Left kidney (tissue), 2 donors: ENCODE data around the gene CEP57L1. TPM values are rescaled to one million over a fixed set of nuclear protein-coding genes. Genes with fewer than 3 reads are reported as not detected.
A peak's percentile ranks its signal among the peaks of the same experiment; 100 is the strongest.
"Not testable (repeated sequence)": the region's sequence is repeated elsewhere in the genome, so short reads cannot be mapped to it uniquely, and the experiment has no call there.

Experiments
- DNase-seq: peaks from one replicate; pipeline ENCODE4 v3.0.0-alpha.2; 2013
- polyA plus RNA-seq: library from polyadenylated mRNA; unstranded; fragments of 120-200 nt; gene quantifications from one replicate; pipeline ENCODE4 v1.2.1, GENCODE V29; 2013; ENCODE audit not compliant: insufficient read length

Gene CEP57L1
- polyA plus RNA-seq, 1 donor, result 33.6 TPM

GRCh38 chr6:109172101-109172746 is 76.9 kb downstream of the CEP57L1 start:
- DNase-seq, result no peak

- no peak for DNase-seq
These were observed 79.6 kb downstream of the CEP57L1 start for GRCh38 chr6:109174916-109175315.

DNA sequence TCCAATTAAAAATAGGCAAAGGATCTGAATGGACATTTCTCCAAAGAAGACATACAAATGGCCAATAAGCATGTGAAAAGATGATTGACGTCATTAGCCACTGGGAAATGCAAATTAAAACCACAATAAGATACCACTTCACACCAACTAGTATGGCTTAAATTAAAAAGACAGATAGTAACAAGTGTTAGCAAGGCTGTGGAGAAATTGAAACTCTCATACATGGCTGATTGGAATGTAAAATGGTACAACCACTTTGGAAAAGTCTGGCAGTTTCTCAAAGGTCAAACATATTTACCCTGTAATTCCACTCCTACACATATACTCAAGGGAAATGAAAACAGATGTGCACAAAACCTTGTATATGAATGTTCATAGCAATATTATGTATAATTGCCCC is 83.6 kb downstream of the CEP57L1 start:
- DNase-seq, result no peak

DNA sequence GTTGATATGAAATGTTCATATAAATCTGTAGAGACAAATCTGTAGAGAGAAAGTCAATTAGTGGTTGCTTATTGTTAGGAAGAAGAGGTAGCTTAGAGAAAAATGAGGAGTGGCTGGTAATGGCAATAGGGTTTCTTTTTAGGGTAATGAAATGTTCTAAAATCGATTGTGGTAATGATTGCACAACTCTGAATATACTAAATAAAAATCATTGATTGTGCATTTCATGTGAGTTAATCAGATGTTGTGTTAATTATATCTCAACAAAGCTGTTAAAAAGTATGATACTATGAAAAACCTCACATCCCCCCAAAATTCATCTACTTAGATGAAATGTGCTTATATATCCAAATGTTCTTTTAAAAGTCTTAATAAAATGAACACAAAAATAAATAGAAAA is 84.2 kb downstream of the CEP57L1 start:
- DNase-seq, result no peak

DNA sequence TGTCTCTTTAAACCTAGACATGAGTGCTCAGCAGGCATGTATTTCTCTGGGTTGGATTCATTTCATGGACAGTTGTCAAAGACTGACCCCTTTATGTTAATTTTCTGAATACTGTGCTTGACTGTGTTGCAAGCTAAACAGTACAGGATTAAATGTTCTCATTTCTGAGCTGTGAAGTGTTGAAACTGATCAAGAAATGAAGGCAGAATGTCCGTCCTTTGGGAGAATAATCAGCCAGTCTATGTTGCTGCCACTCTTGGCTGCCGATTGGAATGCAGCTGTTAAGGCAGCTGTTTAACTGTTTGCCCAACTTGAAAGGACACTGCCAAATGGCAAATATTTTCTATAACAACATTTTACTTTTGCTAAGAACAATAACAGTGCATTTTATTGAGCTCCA is 87.3 kb downstream of the CEP57L1 start:
- no peak for DNase-seq

DNA sequence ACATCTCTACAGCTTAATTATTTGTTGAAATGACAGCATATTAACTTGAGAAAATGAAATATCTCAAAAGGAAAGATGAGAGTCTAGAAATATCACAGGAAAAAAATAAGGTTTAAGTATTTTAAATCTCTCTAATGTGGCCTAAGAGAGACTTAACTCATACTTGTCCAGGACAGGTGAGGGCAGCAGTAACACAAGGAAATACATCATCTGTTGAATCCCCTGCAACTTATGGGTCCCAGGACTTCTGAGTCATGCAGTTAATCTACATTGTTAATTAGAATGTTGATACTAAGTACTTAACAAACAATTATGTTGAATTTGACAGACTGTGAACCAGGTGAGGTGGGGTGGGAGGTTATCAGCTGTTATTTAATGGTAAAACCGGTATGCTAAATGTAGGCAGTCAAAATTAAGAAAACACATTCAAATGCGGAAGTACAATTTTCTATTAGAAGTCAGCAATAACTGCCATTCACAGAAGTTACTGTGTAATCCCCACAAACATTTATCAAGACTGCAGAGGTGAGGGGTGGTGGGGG is 87.9 kb downstream of the CEP57L1 start:
- no peak for DNase-seq

- DNase-seq, result no peak
These were observed 89.3 kb downstream of the CEP57L1 start for GRCh38 chr6:109184638-109185037.

GRCh38 chr6:109186012-109186411 is 90.7 kb downstream of the CEP57L1 start:
- DNase-seq, result no peak

GRCh38 chr6:109187399-109188114 is 92.2 kb downstream of the CEP57L1 start:
- peak; percentile 55 for DNase-seq

- DNase-seq, result no peak
These were observed 92.8 kb downstream of the CEP57L1 start for GRCh38 chr6:109188115-109188411.

DNA sequence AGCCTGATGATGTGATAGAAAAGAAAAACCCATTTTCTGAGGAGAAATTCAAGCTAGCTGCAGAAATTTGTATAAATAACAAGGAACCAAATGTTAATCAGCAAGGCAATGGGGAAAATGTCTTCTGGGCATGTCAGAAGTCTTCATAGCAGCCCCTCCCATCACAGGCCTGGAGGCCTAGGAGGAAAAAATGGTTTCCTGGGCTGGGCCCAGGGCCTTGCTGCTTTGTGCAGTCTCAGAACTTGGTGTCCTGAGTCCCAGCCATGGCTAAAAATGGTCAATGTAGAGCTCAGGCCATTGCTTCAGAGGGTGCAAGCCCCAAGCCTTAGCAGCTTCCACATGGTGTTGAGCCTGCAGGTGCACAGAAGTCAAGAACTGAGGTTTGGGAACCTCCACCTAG is 96.1 kb downstream of the CEP57L1 start:
- not testable (repeated sequence) for DNase-seq

DNA sequence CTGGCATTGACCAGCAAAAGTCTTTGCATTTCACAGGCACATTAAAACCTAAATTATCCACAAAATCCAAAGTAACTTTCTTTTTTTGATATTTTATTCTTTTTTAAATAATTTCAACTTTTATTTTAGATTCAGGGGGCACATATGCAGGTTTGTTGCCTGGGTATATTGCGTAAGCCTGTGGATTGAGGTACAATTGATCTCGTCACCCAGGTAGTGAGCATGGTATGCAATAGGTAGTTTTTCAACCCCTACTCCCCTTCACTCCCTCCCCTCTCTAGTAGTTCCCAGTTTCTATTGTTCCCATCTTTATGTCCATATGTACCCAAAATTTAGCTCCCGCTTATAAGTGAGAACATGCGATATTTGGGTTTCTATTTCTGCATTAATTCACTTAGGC is 97.6 kb downstream of the CEP57L1 start:
- DNase-seq, result no peak

DNA sequence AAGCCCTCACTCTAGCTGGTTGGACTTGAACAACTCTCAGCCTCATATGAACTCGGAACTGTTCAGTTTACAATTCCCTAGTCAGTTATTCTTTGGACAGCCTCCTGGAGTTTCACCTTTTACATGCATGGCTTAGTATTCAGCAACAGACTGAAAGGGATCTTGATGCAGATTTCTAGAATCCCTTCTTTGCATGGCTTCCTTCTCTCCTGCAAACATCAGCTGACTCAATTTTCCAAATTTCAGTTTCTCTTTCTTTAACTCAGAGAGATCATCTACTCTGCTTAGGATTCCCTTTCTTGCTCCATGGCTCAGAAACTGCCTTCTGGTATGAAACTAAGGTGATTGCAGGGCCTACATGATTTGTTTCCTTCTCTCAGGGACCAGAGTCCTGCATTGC is 99.6 kb downstream of the CEP57L1 start:
- DNase-seq, result no peak

- no peak for DNase-seq
These were observed 101.8 kb downstream of the CEP57L1 start for GRCh38 chr6:109197061-109197460.

DNA sequence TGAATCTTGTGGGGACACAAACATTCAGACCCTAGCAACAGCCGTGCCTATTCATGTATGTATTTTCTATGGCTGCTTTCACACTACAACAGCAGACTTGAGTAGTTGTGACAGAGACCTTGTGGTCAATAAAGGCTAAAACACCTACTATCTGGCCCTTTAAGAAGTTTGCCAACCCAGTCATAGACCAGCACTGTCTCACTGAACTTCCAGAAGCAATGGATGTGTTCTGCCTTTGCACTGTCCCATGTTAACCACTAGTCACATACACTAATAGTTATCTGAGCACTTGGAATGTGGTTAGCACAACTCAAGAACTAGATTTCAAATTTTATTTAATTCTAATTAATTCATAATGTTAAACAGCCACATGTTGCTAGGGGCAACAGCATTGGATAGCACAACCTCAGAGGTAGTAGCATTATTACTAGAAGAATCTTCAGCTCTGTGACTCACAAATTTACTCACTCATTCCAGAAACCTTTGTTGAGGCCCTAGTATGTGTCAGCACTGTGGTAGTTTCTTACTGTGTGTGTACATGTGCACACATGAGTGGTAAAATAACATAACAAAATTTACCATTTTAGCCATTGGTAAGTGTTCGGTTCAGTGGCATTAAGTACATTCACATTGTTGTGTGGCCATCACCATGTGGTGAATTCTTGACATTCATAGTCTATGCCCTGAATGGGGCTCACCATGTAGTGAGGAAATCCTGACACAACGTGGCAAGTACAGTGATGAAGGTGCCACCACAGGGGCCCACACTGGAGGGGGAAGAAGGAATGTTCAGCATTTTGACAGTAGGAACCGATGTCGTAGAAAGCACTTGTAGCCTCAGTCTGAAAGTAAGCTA is 107.3 kb downstream of the CEP57L1 start:
- DNase-seq, result no peak

DNA sequence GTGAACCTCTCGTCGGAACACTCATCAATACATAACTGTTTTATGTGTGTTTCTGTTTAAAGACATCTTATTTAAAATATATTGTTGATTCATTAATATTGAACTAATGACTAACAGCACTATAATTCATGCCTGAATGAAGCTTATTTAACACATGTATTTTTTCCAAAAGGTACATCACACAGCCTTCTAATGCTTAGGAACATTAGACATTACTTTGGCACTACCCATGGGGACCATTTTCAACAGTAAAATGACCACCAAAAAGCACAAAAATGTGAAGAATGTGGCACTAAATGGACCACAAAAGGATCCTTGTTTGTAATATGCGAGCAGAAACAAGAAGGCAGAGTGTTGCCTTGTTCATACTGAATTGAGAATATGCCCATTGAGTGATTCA is 109.2 kb downstream of the CEP57L1 start:
- no peak for DNase-seq

GRCh38 chr6:109212683-109213082 is 117.4 kb downstream of the CEP57L1 start:
- no peak for DNase-seq

Other genes starting within 250 kb of the CEP57L1 start
- 15.7 TPM for gene ARMC2, start 247.1 kb upstream of the CEP57L1 start, polyA plus RNA-seq
- 28.8 TPM for gene SESN1, start 661 bp upstream of the CEP57L1 start, polyA plus RNA-seq